ENCODE data around the gene PKNOX2. TPM values are rescaled to one million over a fixed set of nuclear protein-coding genes. Genes with fewer than 3 reads are reported as not detected.

Gene PKNOX2
- total RNA-seq, 1 donor from 2014 or later = 41.8 TPM

- peaks cover 4% of the 10 kb centered on the region for H3K27me3 Mint-ChIP-seq (ENCODE audit: unreplicated experiment)
- DNase-seq (ENCODE audit: low spot score) = no peak
- H3K36me3 Mint-ChIP-seq (ENCODE audit: low read depth, unreplicated experiment) = peaks cover 15% of the 10 kb centered on the region
- no peak for TF ChIP-seq CTCF (IDR thresholded peaks at IDR 0.05; ENCODE audit: unreplicated experiment)
- H3K27ac Mint-ChIP-seq (ENCODE audit: unreplicated experiment) = no peak overlapping the region
- no peak overlapping the region for H3K4me3 Mint-ChIP-seq (ENCODE audit: unreplicated experiment)
- peaks cover 22% of the 10 kb centered on the region for H3K4me1 Mint-ChIP-seq (ENCODE audit: unreplicated experiment)
- no peaks in the 10 kb centered on the region for H3K9me3 Mint-ChIP-seq (ENCODE audit: unreplicated experiment)
Observed at GRCh38 chr11:125251214-125251545, 86.6 kb downstream of the PKNOX2 start.

GRCh38 chr11:125251956-125252355 lies 87.4 kb downstream of the PKNOX2 start:
- Mint-ChIP-seq H3K4me3 (ENCODE audit: unreplicated experiment) (no peak overlapping the region), H3K36me3 (ENCODE audit: low read depth, unreplicated experiment) (peaks cover 14% of the 10 kb centered on the region), H3K4me1 (ENCODE audit: unreplicated experiment) (peaks cover 30% of the 10 kb centered on the region), H3K27ac (ENCODE audit: unreplicated experiment) (peak overlapping the region; percentile 20), H3K27me3 (ENCODE audit: unreplicated experiment) (peaks cover 4% of the 10 kb centered on the region), H3K9me3 (ENCODE audit: unreplicated experiment) (no peaks in the 10 kb centered on the region)
- no peak for DNase-seq (ENCODE audit: low spot score)
- TF ChIP-seq CTCF (IDR thresholded peaks at IDR 0.05; ENCODE audit: unreplicated experiment) = no peak

GRCh38 chr11:125253289-125253688 lies 88.7 kb downstream of the PKNOX2 start:
- no peak for DNase-seq (ENCODE audit: low spot score)
- H3K36me3 Mint-ChIP-seq (ENCODE audit: low read depth, unreplicated experiment) = peaks cover 8% of the 10 kb centered on the region
- no peak for TF ChIP-seq CTCF (IDR thresholded peaks at IDR 0.05; ENCODE audit: unreplicated experiment)
- H3K4me3 Mint-ChIP-seq (ENCODE audit: unreplicated experiment) = no peak overlapping the region
- H3K9me3 Mint-ChIP-seq (ENCODE audit: unreplicated experiment) = no peaks in the 10 kb centered on the region
- peaks cover 4% of the 10 kb centered on the region for H3K27me3 Mint-ChIP-seq (ENCODE audit: unreplicated experiment)
- H3K27ac Mint-ChIP-seq (ENCODE audit: unreplicated experiment) = no peak overlapping the region
- H3K4me1 Mint-ChIP-seq (ENCODE audit: unreplicated experiment) = peaks cover 40% of the 10 kb centered on the region

GRCh38 chr11:125253795-125254525 lies 89.4 kb downstream of the PKNOX2 start:
- H3K27me3 Mint-ChIP-seq (ENCODE audit: unreplicated experiment) = peaks cover 4% of the 10 kb centered on the region
- no peak for DNase-seq (ENCODE audit: low spot score)
- H3K27ac Mint-ChIP-seq (ENCODE audit: unreplicated experiment) = peak overlapping the region; percentile 67
- H3K4me3 Mint-ChIP-seq (ENCODE audit: unreplicated experiment) = no peak overlapping the region
- no peaks in the 10 kb centered on the region for H3K9me3 Mint-ChIP-seq (ENCODE audit: unreplicated experiment)
- peaks cover 40% of the 10 kb centered on the region for H3K4me1 Mint-ChIP-seq (ENCODE audit: unreplicated experiment)
- no peak for TF ChIP-seq CTCF (IDR thresholded peaks at IDR 0.05; ENCODE audit: unreplicated experiment)
- peaks cover 8% of the 10 kb centered on the region for H3K36me3 Mint-ChIP-seq (ENCODE audit: low read depth, unreplicated experiment)

GRCh38 chr11:125256541-125257189 lies 92.1 kb downstream of the PKNOX2 start:
- Mint-ChIP-seq H3K4me1 (ENCODE audit: unreplicated experiment) (peaks cover 48% of the 10 kb centered on the region), H3K27ac (ENCODE audit: unreplicated experiment) (peak overlapping the region; percentile 40), H3K27me3 (ENCODE audit: unreplicated experiment) (peaks cover 6% of the 10 kb centered on the region)

More at GRCh38 chr11:125256541-125257189, 92.1 kb downstream of the PKNOX2 start:
- DNase-seq (ENCODE audit: low spot score) = no peak
- Mint-ChIP-seq H3K9me3 (ENCODE audit: unreplicated experiment) (no peaks in the 10 kb centered on the region), H3K4me3 (ENCODE audit: unreplicated experiment) (peak overlapping the region; percentile 19), H3K36me3 (ENCODE audit: low read depth, unreplicated experiment) (peaks cover 9% of the 10 kb centered on the region)
- TF ChIP-seq CTCF (IDR thresholded peaks at IDR 0.05; ENCODE audit: unreplicated experiment) = no peak

Data from endothelial cell (in vitro differentiated cells).